Upper lobe of left lung (tissue), 6 donors: ENCODE measurements around the gene SPOCK2. TPM values are rescaled to one million over a fixed set of nuclear protein-coding genes. Genes with fewer than 3 reads are reported as not detected.

Source experiments
- ATAC-seq, 2 donors: fragments of 200-7000 bp; cut with Tn5 transposase; one replicate each; pipeline ENCODE4 v1.9.1; 2022; ENCODE audit warnings: mild to moderate bottlenecking in 2 of 2, moderate library complexity in 2 of 2; ENCODE audit not compliant: low FRiP score in 2 of 2
- DNase-seq, 2 donors: peaks; one replicate each; pipeline ENCODE4 v3.0.0-alpha.2; 2019 to 2020
- H3K27ac ChIP-seq, 4 donors: fragments of 200-600 bp; sonication (generic); one replicate each; pipeline ENCODE4 v1.5.1; 2016 to 2019
- H3K27me3 ChIP-seq, 4 donors: fragments of 200-600 bp; sonication (generic); one replicate each; pipeline ENCODE4 v1.5.1; 2017 to 2019
- H3K36me3 ChIP-seq, 4 donors: fragments of 200-600 bp; sonication (generic); one replicate each; pipeline ENCODE4 v1.5.1; 2016 to 2019
- H3K4me1 ChIP-seq, 4 donors: fragments of 200-600 bp; sonication (generic); one replicate each; pipeline ENCODE4 v1.5.1; 2018 to 2019
- H3K4me3 ChIP-seq, 4 donors: fragments of 200-600 bp; sonication (generic); one replicate each; pipeline ENCODE4 v1.5.1; 2017 to 2019; ENCODE audit warnings: mild to moderate bottlenecking in 2 of 4, moderate library complexity in 1 of 4
- H3K9me3 ChIP-seq, 4 donors: fragments of 200-600 bp; sonication (generic); one replicate each; pipeline ENCODE4 v1.5.1; 2018 to 2019
- CTCF ChIP-seq, 6 experiments: fragments of 450-650 bp in 4 of 6; fragments of 200-600 bp in 2 of 6; sonication (generic) in 2 of 6; IDR thresholded peaks; one replicate each; pipeline ENCODE4 v1.5.1; 2016 to 2019; ENCODE audit warnings: antibody characterized with exemption in 6 of 6
- EP300 ChIP-seq, 4 donors: sonication (generic); formaldehyde crosslinking; IDR thresholded peaks; one replicate each; pipeline ENCODE4 v1.5.1; 2017; ENCODE audit warnings: antibody characterized with exemption in 4 of 4, control low read depth in 2 of 4
- POLR2A ChIP-seq, 4 donors: fragments of 450-650 bp; IDR thresholded peaks; one replicate each; pipeline ENCODE4 v1.5.1; 2016 to 2017; ENCODE audit warnings: antibody characterized with exemption in 4 of 4, mild to moderate bottlenecking in 2 of 4
- POLR2AphosphoS5 ChIP-seq, 2 donors: sonication (generic); formaldehyde crosslinking; IDR thresholded peaks; one replicate each; pipeline ENCODE4 v1.5.1; 2017; ENCODE audit warnings: antibody characterized with exemption in 2 of 2
- WGBS, 2 donors: methylation state at CpG; one replicate each; pipeline ENCODE4 v1.1.5; 2017 to 2018; 5-methylcytosine and 5-hydroxymethylcytosine counted together
- total RNA-seq, 6 donors: library from RNA; depleted of rRNA in 4 of 6; stranded (reverse); fragments of >200 nt in 4 of 6; gene quantifications; one replicate each; pipeline versions ENCODE4 v1.1.0 to v1.2.1, GENCODE V29; 2016 to 2021
- donor health status: DM: no; HTN: no; CAD: no; lungs with moderate emphysema.
- donor health status: DM: no; HTN: yes; CAD: no; lungs with severe emphysema.

Gene SPOCK2
- total RNA-seq, 6 donors from 2014 or later = 62.9 to 532 (median 159) TPM

GRCh38 chr10:72024596-72024995, 63.8 kb downstream of the SPOCK2 start:
- ATAC-seq = no peak

DNA sequence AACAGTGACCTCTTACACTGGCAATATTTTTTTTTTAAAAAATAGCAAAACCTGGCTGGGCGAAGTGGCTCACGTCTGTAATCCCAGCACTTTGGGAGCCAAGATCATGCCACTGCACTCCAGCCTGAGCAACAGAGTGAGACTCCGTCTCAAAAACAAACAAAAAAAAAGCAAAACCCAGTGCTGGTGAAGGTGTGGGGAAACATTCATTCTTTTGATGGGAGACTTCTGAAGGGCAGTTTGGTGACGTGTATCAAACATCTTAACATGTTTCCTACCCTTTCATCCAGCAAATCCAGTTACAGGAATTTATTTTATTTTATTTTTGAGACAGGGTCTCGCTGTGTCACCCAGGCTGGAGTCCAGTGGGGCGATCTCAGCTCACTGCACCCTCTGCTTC, 66.1 kb downstream of the SPOCK2 start:
- Histone ChIP-seq H3K36me3 (no peaks in the 10 kb centered on the region), H3K4me1 (peaks cover 5 to 30% (median 25%) of the 10 kb centered on the region in 4 donors), H3K27ac (no peak overlapping the region), H3K9me3 (no peaks in the 10 kb centered on the region), H3K4me3 (no peak overlapping the region), H3K27me3 (no peaks in the 10 kb centered on the region)
- ATAC-seq = no peak
- no peak for DNase-seq
- TF ChIP-seq POLR2AphosphoS5 (IDR thresholded peaks at IDR 0.05) = no peak
- 75 to 81% methylated on average over 6 of the region's 6 CpGs for WGBS, 2 donors

More at GRCh38 chr10:72024596-72024995, 63.8 kb downstream of the SPOCK2 start:
- no peak for TF ChIP-seq CTCF (IDR thresholded peaks at IDR 0.05)
- TF ChIP-seq POLR2A (IDR thresholded peaks at IDR 0.05) = no peak
- no peak for TF ChIP-seq POLR2AphosphoS5 (IDR thresholded peaks at IDR 0.05)
- TF ChIP-seq EP300 (IDR thresholded peaks at IDR 0.05) = no peak
- Histone ChIP-seq H3K27me3 (no peaks in the 10 kb centered on the region), H3K9me3 (no peaks in the 10 kb centered on the region), H3K27ac (peak overlapping the region in 1 of 4 donors; percentile 56), H3K36me3 (no peaks in the 10 kb centered on the region), H3K4me3 (no peak overlapping the region), H3K4me1 (peaks cover 3 to 23% (median 18%) of the 10 kb centered on the region in 4 donors)
- no peak for DNase-seq
- 77 to 85% methylated on average over 4 of the region's 4 CpGs for WGBS, 2 donors

- Histone ChIP-seq H3K27me3 (no peaks in the 10 kb centered on the region), H3K4me1 (peaks cover 13 to 33% (median 27%) of the 10 kb centered on the region in 4 donors), H3K27ac (peak overlapping the region in 2 of 4 donors; percentile 6 to 38), H3K4me3 (no peak overlapping the region), H3K9me3 (no peaks in the 10 kb centered on the region), H3K36me3 (no peaks in the 10 kb centered on the region)
- WGBS, 2 donors = 53 to 56% methylated on average over 9 of the region's 9 CpGs
- ATAC-seq (no peak), DNase-seq (no peak)
- TF ChIP-seq EP300 (IDR thresholded peaks at IDR 0.05) = peak in 1 of 4 donors; percentile 25
- no peak for TF ChIP-seq POLR2AphosphoS5 (IDR thresholded peaks at IDR 0.05)
Measured at GRCh38 chr10:72020914-72021809, 67.2 kb downstream of the SPOCK2 start.

- DNase-seq = no peak
- no peaks in the 10 kb centered on the region for H3K9me3 ChIP-seq
- 85 to 90% methylated on average over 8 to 11 of the region's 11 CpGs for WGBS, 2 donors
- H3K4me1 ChIP-seq = peaks cover 13 to 36% (median 23%) of the 10 kb centered on the region in 4 donors
- H3K27me3 ChIP-seq = no peaks in the 10 kb centered on the region
- H3K27ac ChIP-seq = no peak overlapping the region
- H3K4me3 ChIP-seq = no peak overlapping the region
- TF ChIP-seq POLR2AphosphoS5 (IDR thresholded peaks at IDR 0.05) (no peak), POLR2A (IDR thresholded peaks at IDR 0.05) (no peak), EP300 (IDR thresholded peaks at IDR 0.05) (no peak), CTCF (IDR thresholded peaks at IDR 0.05) (no peak)
- H3K36me3 ChIP-seq = no peaks in the 10 kb centered on the region
- no peak for ATAC-seq
Measured at GRCh38 chr10:72019085-72019876, 69.1 kb downstream of the SPOCK2 start.

GRCh38 chr10:72016608-72017300, 71.6 kb downstream of the SPOCK2 start:
- WGBS, 2 donors = 71 to 78% methylated on average over 13 of the region's 13 CpGs
- no peaks in the 10 kb centered on the region for H3K27me3 ChIP-seq
- no peak overlapping the region for H3K4me3 ChIP-seq
- no peak for DNase-seq
- TF ChIP-seq EP300 (IDR thresholded peaks at IDR 0.05) = no peak
- H3K4me1 ChIP-seq = peaks cover 13 to 31% (median 19%) of the 10 kb centered on the region in 4 donors
- no peaks in the 10 kb centered on the region for H3K36me3 ChIP-seq
- no peaks in the 10 kb centered on the region for H3K9me3 ChIP-seq
- ATAC-seq = no peak
- no peak overlapping the region for H3K27ac ChIP-seq

DNA sequence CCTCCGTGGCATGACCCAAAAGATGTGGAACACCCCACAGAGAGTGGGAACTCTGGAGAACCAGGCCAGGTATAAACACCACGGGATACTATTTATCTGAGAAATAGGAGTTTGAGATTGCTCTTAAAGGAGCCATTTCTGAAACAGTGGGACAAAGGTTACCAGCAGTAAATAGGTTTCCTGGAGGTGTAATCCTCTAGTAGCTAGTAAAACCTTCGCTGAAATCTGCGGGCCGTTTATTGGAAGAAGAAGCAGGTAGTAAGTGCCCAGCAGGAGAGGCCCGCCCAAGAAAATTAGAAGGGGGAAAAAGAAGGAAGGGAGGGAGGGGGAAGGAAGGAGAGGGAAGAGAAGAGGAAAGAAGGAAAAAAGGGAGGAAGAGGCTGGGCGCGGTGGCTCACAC, 72.5 kb downstream of the SPOCK2 start:
- Histone ChIP-seq H3K27ac (no peak overlapping the region), H3K4me1 (peaks cover 11 to 22% (median 14%) of the 10 kb centered on the region in 4 donors), H3K36me3 (no peaks in the 10 kb centered on the region), H3K9me3 (no peaks in the 10 kb centered on the region), H3K4me3 (no peak overlapping the region), H3K27me3 (no peaks in the 10 kb centered on the region)
- WGBS, 2 donors = 87 to 89% methylated on average over 8 of the region's 8 CpGs
- no peak for TF ChIP-seq POLR2A (IDR thresholded peaks at IDR 0.05)
- no peak for TF ChIP-seq EP300 (IDR thresholded peaks at IDR 0.05)
- TF ChIP-seq CTCF (IDR thresholded peaks at IDR 0.05) = no peak
- TF ChIP-seq POLR2AphosphoS5 (IDR thresholded peaks at IDR 0.05) = no peak
- ATAC-seq (no peak), DNase-seq (no peak)
